Upper lobe of left lung (tissue), 4 donors: ENCODE measurements around the gene DIO1.

Experiments
- POLR2A ChIP-seq, 4 donors: fragments of 450-650 bp; IDR thresholded peaks; one replicate each; pipeline ENCODE4 v1.5.1; 2016 to 2017; ENCODE audit warnings: antibody characterized with exemption in 4 of 4, mild to moderate bottlenecking in 2 of 4
- TF ChIP-seq, protein P1 (sequence below), 6 experiments: fragments of 450-650 bp in 4 of 6; fragments of 200-600 bp in 2 of 6; sonication (generic) in 2 of 6; IDR thresholded peaks; one replicate each; pipeline ENCODE4 v1.5.1; 2016 to 2019; ENCODE audit warnings: antibody characterized with exemption in 6 of 6

DNA sequence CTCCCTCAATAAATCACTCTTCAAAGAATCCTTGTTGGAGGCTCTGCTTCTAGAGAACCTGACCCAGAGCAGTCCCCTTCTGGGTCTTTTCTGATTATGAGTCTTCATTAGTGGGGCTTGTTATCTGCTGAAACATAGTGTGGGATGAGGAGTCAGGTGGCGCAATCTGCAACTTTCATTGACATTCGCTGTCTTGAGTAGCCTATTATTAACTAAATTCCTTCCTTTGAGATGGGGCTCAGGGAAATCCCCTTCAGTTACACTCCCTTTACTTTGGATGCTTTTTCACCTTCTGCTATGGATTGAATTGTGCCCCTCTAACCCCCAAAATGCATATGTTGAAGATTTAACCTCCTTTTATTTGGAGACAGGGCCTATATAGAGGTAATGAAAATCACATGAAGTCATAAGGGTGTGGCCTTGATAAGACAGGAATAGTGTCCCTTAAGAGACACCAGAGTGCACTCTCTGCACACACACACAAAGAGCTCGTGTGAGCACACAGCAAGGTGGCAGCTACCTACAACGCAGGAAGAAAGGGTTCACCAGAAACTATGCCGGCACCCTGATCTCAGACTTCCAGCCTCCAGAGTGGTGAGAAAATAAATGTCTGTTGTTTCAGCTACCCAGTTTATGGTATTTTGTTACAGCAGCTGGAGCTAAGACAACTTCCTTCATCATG, 19.5 kb downstream of the DIO1 start:
- TF ChIP-seq, protein P1, sequence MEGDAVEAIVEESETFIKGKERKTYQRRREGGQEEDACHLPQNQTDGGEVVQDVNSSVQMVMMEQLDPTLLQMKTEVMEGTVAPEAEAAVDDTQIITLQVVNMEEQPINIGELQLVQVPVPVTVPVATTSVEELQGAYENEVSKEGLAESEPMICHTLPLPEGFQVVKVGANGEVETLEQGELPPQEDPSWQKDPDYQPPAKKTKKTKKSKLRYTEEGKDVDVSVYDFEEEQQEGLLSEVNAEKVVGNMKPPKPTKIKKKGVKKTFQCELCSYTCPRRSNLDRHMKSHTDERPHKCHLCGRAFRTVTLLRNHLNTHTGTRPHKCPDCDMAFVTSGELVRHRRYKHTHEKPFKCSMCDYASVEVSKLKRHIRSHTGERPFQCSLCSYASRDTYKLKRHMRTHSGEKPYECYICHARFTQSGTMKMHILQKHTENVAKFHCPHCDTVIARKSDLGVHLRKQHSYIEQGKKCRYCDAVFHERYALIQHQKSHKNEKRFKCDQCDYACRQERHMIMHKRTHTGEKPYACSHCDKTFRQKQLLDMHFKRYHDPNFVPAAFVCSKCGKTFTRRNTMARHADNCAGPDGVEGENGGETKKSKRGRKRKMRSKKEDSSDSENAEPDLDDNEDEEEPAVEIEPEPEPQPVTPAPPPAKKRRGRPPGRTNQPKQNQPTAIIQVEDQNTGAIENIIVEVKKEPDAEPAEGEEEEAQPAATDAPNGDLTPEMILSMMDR (IDR thresholded peaks at IDR 0.05): no peak
- no peak for TF ChIP-seq POLR2A (IDR thresholded peaks at IDR 0.05)
